Amygdala (tissue), 56 donors: Measurements from ENCODE around the gene C1QL4.
"Not testable (repeated sequence)": the region's sequence is repeated elsewhere in the genome, so short reads cannot be mapped to it uniquely, and the experiment has no call there.

Source experiments
- DNase-seq, 56 donors: peaks; one replicate each; lab custom pipeline; 2025; lab: John Stamatoyannopoulos, UW

Gene C1QL4

GRCh38 chr12:49335118-49335954 lies 1.7 kb downstream of the C1QL4 start:
- no peak for DNase-seq

GRCh38 chr12:49334681-49335080 lies 2.3 kb downstream of the C1QL4 start:
- DNase-seq: no peak

GRCh38 chr12:49334226-49334625 lies 2.8 kb downstream of the C1QL4 start:
- no peak for DNase-seq

GRCh38 chr12:49333778-49334177 lies 3.2 kb downstream of the C1QL4 start:
- DNase-seq: not testable (repeated sequence)

DNA sequence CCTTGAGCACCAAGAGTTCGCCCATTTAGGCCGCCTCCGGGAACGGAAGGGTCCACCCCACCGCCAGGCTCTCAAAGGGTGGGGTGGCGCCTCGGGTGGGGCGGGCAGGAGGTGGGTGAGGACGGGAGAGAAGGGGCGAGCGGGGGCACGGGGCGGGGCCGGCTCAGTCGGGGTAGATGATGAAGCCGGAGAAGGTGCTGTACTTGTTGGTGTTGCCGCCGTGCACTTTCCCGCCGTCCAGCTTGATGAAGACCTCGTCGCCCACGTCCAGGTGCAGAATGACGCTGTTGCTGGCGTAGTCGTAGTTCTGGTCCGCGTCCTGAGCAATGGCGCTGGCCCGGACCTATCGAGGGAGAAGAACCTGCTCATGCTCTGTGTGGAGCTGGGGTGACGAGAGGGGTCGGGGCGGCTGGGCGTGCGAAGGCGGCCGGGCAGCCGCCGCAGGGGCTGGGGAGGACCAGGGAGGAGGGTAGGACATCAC lies 4.1 kb downstream of the C1QL4 start:
- no peak for DNase-seq

DNA sequence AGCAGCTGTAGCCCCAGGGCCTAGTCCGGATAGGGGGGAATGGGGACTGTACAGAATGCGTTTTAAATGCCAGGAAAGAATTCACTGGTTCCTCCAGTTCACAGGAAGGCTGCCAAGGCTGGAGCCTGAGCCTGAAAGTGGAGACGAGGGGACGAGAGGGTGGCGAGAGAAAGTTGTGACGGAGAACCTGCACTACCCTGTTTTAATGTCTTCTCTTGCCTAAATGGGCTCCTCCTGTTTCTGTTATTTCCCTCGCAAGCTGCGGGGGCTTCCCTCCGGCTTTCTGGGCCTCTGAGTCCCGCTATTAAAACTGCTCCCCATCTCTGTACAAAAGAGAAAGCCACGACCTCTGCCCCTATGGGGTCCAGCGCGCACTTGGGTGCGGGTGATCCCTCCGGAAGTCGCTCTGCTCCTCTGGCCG lies 4.5 kb downstream of the C1QL4 start:
- DNase-seq: no peak

DNA sequence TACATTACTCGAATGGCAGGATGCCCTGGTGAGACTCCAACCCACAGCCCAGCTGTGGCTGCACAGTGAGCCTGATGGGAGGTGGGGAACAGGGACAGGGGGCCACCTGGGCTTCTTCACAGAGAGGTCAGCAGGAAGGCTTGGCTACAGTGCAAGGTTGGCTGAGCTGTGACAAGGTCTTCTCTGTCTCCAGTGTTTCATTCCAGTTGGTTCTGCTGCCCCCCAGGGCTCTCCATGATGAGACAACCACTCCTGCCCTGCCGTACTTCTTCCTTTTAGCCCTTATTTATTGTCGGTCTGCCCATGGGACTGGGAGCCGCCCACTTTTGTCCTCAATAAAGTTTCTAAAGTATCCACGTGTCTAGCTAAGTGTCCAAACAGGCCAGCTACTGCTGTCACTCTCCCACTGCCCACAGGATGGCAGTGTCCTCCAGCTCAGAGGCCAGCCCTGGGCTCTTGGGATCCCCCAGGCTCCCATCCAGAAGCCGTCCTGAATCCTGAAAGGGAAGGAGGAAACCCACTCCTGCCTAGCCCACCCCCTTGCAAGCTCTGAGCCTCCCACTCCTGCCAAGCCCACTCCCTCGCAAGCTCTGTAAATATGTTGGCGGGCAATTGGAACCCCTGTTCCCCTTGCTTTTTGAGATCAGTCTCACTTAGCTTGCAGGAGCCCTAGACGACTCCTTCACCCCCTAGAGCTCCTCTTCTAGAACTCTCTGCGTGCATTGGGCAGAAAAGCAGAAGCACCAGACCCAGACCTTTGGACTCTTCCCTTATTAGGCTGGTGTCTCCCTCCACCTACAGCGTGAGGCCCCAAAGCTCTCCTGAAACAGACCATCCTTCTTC lies 5.4 kb downstream of the C1QL4 start:
- DNase-seq: peak in 42 of 56 donors; percentile 7 to 79 (median 46)

DNA sequence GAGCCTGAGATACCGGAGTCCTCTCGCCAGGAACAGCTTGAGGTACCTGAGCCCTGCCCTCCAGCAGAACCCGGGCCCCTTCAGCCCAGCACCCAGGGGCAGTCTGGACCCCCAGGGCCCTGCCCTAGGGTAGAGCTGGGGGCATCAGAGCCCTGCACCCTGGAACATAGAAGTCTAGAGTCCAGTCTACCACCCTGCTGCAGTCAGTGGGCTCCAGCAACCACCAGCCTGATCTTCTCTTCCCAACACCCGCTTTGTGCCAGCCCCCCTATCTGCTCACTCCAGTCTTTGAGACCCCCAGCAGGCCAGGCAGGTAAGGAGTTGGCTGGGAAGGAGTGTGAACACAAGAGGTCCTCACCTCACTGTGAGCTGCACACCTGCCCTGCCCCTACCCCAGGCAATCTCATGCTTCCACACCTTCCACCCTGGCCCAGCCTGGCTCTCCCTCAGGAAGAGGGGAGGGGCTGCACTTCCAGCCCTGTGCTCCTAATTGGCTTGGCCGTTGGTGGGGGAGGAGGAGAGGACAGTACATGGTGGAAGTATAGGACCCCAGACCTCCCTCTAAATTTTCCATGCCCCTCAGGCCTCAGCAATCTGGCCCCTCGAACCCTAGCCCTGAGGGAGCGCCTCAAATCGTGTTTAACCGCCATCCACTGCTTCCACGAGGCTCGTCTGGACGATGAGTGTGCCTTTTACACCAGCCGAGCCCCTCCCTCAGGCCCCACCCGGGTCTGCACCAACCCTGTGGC lies 6.2 kb downstream of the C1QL4 start:
- DNase-seq: no peak

- DNase-seq: no peak
Observed at GRCh38 chr12:49330032-49330619, 6.9 kb downstream of the C1QL4 start.

DNA sequence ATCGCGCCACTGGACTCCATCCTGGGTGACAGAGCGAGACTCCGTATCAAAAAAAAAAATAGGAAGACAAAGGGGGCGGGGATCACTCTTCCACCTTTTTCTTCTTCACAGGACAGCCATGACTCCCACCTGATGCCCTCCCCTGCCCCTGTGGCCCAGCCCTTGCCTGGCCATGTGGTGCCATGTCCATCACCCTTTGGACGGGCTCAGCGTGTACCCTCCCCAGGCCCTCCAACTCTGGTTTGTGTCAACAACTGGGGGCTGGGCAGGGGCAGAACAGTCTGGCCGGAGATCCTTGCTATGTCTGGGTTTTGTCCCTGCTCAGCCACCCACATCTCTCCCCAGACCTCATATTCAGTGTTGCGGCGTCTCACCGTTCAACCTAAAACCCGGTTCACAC lies 8.2 kb downstream of the C1QL4 start:
- DNase-seq: no peak

GRCh38 chr12:49327887-49328286 lies 9.1 kb downstream of the C1QL4 start:
- DNase-seq: no peak

DNA sequence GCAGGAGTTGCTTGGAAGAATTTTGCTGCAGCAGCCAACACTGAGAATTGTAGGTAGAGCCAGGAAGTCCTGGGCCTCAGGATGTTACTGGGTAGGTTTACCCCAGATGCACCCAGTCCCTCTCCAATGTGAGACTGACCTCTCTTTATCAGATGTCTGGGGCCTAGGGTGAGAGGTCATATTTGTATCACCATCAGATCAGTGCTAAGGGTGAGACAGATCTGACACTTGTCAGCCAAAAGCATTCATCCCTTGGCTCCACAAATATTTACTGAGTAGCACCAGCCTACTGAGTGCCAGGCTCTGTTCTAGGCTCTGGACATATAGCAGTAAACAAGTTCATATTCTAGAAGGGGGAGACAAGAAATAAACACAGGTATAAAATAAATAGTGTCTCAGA lies 9.6 kb downstream of the C1QL4 start:
- no peak for DNase-seq

DNA sequence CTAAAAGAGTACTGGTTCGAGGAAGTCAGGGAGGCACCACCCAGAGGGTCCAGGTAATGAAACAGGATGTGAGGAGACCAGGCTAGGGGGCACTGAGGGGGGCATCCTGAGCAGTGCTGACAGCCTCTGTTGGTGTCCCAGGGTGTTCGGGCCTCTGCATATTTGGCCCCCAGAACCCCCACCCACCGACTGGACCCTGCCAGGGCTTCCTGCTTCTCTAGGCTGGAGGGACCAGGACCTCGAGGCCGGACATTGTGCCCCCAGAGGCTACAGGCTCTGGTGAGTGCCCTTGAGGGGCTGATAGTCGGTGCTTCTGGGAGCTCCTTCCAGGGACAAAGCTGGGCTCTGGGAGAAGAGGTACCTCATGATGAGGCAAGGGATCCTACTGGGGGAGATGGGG lies 11.4 kb downstream of the C1QL4 start:
- DNase-seq: no peak

DNA sequence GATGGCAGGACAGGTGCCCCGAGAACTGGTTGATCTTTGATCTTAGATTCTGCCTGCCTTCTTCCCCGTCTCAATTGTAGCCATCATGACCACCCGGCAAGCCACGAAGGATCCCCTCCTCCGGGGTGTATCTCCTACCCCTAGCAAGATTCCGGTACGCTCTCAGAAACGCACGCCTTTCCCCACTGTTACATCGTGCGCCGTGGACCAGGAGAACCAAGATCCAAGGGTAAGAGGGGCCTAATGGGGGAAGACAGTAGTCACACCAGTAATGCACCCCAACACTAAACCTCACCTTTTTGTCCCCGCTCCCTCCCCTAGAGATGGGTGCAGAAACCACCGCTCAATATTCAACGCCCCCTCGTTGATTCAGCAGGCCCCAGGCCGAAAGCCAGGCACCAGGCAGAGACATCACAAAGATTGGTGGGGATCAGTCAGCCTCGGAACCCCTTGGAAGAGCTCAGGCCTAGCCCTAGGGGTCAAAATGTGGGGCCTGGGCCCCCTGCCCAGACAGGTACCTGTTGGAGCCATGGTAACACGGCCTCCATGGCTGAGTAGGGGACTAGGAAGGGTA lies 13.4 kb downstream of the C1QL4 start:
- no peak for DNase-seq

GRCh38 chr12:49322708-49323523 lies 14.1 kb downstream of the C1QL4 start, which contains the start of gene TROAP:
Gene TROAP (plus strand): TSS chr12:49323255. CDS start chr12:49323609, 354 bp downstream.
- peak; percentile 58 to 99 (median 95) for DNase-seq

- DNase-seq: no peak
Observed at GRCh38 chr12:49322367-49322707, 14.7 kb downstream of the C1QL4 start.

- not testable (repeated sequence) for DNase-seq
Observed at GRCh38 chr12:49320411-49321103, 16.4 kb downstream of the C1QL4 start.

DNA sequence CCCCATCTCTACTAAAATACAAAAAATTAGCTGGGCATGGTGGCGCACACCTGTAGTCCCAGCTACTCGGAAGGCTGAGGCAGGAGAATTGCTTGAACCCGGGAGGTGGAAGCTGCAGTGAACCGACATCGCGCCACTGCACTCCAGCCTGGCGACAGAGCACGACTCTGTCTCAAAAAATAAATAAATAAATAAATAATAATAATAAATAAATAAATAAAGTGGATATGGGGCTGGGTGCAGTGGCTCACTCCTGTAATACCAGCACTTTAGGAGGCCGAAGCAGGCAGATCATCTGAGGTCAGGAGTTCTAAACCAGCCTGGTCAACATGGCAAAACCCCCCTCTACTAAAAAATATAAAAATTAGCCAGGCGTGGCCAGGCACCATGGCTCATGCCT lies 19.9 kb downstream of the C1QL4 start:
- not testable (repeated sequence) for DNase-seq
